Osteoblast (primary cell): ENCODE measurements around the gene AKT3. TPM values are rescaled to one million over a fixed set of nuclear protein-coding genes. Genes with fewer than 3 reads are reported as not detected.
A peak's percentile ranks its signal among the peaks of the same experiment; 100 is the strongest.

ENCODE experiments used
- DNase-seq: peaks from one replicate; pipeline ENCODE4 v3.0.0; 2011; ENCODE audit warnings: low spot score, mixed read lengths; ENCODE audit not compliant: insufficient read length; ENCODE audit errors: missing footprints
- H2AFZ ChIP-seq: 2 replicates; pipeline ENCODE4 v1.6.0; 2011; ENCODE audit warnings: mild to moderate bottlenecking, low read length
- H3K27ac ChIP-seq: 2 replicates; pipeline ENCODE4 v1.5.1; 2011; ENCODE audit warnings: mild to moderate bottlenecking, low read depth, low read length, moderate library complexity
- H3K27me3 ChIP-seq: 2 replicates; pipeline ENCODE4 v1.6.0; 2012; ENCODE audit warnings: mild to moderate bottlenecking, control low read depth, inconsistent platforms, low read length, moderate library complexity; ENCODE audit not compliant: insufficient read depth
- H3K36me3 ChIP-seq: 2 replicates; pipeline ENCODE4 v1.5.1; 2011; ENCODE audit warnings: mild to moderate bottlenecking, low read length, control low read depth, moderate library complexity; ENCODE audit not compliant: insufficient read depth
- H3K4me1 ChIP-seq: 2 replicates; pipeline ENCODE4 v1.5.1; 2011; ENCODE audit warnings: mild to moderate bottlenecking, low read length, control low read depth, moderate library complexity; ENCODE audit not compliant: insufficient read depth
- H3K4me2 ChIP-seq: 2 replicates; pipeline ENCODE4 v1.6.0; 2011; ENCODE audit warnings: mild to moderate bottlenecking, low read length; ENCODE audit not compliant: insufficient read depth
- H3K4me3 ChIP-seq: fragments of 200-600 bp; sonication (generic); 3 replicates; pipeline ENCODE4 v1.5.1; 2012; ENCODE audit warnings: mild to moderate bottlenecking, low read length, inconsistent platforms; ENCODE audit not compliant: insufficient read depth
- H3K79me2 ChIP-seq: 2 replicates; pipeline ENCODE4 v1.6.0; 2012; ENCODE audit warnings: mild to moderate bottlenecking, low read length, control low read depth, inconsistent platforms; ENCODE audit not compliant: insufficient read depth
- H3K9me3 ChIP-seq: 2 replicates; pipeline ENCODE4 v1.5.1; 2011; ENCODE audit warnings: low read depth, low read length, control low read depth
- H4K20me1 ChIP-seq: 2 replicates; pipeline ENCODE4 v1.6.0; 2012; ENCODE audit warnings: mild to moderate bottlenecking, low read length, control low read depth; ENCODE audit not compliant: insufficient read depth
- total RNA-seq: library from RNA; depleted of rRNA; stranded (reverse); fragments of >200 nt; gene quantifications from 2 replicates; pipeline ENCODE4 v1.2.3, GENCODE V29; 2012
- TF ChIP-seq, protein P1 (sequence below): IDR thresholded peaks from 2 replicates; pipeline ENCODE4 v1.5.1; 2011; ENCODE audit warnings: mild to moderate bottlenecking, low read depth, low read length, moderate library complexity; ENCODE audit errors: extremely low read depth

Gene AKT3
- total RNA-seq, 1 donor = 38.7 TPM

DNA sequence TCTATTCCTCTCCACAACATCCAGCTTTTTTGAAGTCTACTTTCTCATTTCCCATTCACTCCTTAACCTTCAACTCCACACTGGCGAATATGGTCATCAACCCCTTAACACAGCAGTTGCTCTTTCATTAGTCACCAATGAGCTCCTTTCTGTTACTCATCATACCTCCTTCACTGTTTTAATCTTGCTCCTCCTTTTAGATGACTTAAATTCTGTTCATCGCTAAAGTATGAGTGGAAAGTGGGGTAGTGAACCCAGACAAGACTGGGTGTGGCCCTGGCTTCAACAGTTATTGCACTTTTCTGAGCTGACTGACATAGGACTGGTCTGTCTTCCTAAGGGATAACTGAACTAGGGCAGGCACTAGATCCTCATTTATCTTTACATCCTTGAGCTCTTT, 51.3 kb downstream of the AKT3 start:
- Histone ChIP-seq H2AFZ (no peak overlapping the region), H3K4me2 (peak overlapping the region; percentile 60), H3K27me3 (no peaks in the 10 kb centered on the region), H3K79me2 (peaks cover 62% of the 10 kb centered on the region), H3K9me3 (no peaks in the 10 kb centered on the region), H3K4me1 (peaks cover 29% of the 10 kb centered on the region), H4K20me1 (peaks cover 1% of the 10 kb centered on the region), H3K27ac (peak overlapping the region; percentile 69), H3K36me3 (no peaks in the 10 kb centered on the region), H3K4me3 (peak overlapping the region; percentile 2)
- DNase-seq = peak; percentile 94
- TF ChIP-seq, protein P1, sequence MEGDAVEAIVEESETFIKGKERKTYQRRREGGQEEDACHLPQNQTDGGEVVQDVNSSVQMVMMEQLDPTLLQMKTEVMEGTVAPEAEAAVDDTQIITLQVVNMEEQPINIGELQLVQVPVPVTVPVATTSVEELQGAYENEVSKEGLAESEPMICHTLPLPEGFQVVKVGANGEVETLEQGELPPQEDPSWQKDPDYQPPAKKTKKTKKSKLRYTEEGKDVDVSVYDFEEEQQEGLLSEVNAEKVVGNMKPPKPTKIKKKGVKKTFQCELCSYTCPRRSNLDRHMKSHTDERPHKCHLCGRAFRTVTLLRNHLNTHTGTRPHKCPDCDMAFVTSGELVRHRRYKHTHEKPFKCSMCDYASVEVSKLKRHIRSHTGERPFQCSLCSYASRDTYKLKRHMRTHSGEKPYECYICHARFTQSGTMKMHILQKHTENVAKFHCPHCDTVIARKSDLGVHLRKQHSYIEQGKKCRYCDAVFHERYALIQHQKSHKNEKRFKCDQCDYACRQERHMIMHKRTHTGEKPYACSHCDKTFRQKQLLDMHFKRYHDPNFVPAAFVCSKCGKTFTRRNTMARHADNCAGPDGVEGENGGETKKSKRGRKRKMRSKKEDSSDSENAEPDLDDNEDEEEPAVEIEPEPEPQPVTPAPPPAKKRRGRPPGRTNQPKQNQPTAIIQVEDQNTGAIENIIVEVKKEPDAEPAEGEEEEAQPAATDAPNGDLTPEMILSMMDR = no peak

DNA sequence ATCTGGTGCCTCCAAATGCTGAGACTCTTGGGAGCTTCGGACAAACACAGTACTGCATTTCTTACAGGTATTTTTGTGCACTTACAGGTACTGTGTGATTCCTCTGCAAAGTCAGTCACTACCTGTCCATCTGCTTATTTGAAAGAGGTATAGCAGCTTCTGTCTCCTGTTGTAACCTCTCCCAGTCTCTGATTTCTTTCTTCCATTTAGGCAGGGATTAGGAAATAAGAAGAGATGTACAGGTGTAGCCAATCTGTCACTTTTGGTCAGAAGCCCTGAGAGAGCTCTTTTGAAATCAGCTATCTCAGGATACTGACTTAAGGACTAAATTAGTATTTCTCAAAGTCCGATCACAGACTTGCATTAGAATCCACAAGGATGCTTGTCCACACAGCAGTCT, 54.0 kb downstream of the AKT3 start:
- TF ChIP-seq, protein P1 = no peak
- no peak overlapping the region for H2AFZ ChIP-seq
- DNase-seq = peak; percentile 11
- H3K4me3 ChIP-seq = no peak overlapping the region
- no peak overlapping the region for H3K4me2 ChIP-seq
- H3K27ac ChIP-seq = no peak overlapping the region
- peaks cover 58% of the 10 kb centered on the region for H3K79me2 ChIP-seq
- H3K36me3 ChIP-seq = no peaks in the 10 kb centered on the region
- H3K9me3 ChIP-seq = no peaks in the 10 kb centered on the region
- no peaks in the 10 kb centered on the region for H3K27me3 ChIP-seq
- peaks cover 24% of the 10 kb centered on the region for H3K4me1 ChIP-seq
- no peaks in the 10 kb centered on the region for H4K20me1 ChIP-seq

DNA sequence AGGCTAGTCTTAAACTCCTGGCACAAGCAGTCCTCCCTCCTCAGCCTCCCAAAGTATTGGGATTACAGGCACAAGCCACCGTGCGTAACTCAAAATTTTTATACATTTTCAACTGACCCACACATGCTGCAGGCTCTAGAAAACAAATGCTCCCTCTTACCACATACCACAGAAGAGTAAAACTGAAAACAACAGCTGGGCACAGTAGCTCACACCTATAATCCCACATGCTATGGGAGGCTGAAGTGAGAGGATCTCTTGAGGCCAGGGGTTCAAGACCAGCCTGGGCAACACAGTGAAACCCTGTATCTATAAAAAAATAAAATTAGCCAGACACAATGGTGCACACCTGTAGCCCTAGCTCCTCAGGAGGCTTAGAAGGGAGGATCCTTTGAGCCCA, 56.7 kb downstream of the AKT3 start:
- Histone ChIP-seq H4K20me1 (no peaks in the 10 kb centered on the region), H3K36me3 (no peaks in the 10 kb centered on the region), H3K9me3 (no peaks in the 10 kb centered on the region), H3K27me3 (no peaks in the 10 kb centered on the region), H3K4me1 (peaks cover 6% of the 10 kb centered on the region), H3K27ac (no peak overlapping the region), H3K79me2 (peaks cover 73% of the 10 kb centered on the region), H2AFZ (no peak overlapping the region), H3K4me3 (no peak overlapping the region), H3K4me2 (no peak overlapping the region)
- TF ChIP-seq, protein P1 = no peak
- no peak for DNase-seq

DNA sequence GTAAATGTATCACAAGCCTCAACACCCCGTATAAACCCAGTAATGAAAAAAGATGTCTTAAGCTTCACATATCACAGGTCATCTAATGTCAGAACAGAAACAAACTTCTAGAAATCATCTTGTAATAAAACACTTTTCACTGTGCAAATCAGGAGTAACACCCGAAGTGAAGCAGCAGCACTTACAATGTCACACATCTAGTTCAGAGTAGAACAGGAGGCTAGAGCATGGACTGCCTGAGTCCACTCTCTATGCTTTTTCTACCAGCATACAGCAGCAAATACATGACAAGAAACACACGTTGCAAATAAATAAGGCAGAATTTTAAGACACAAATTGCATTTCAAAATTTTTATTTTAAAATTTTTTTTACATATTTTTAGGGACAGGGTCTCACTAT, 57.2 kb downstream of the AKT3 start:
- H4K20me1 ChIP-seq = no peaks in the 10 kb centered on the region
- no peaks in the 10 kb centered on the region for H3K9me3 ChIP-seq

More for the DNA sequence above, 57.2 kb downstream of the AKT3 start:
- H3K4me1 ChIP-seq = peaks cover 6% of the 10 kb centered on the region
- no peak overlapping the region for H3K4me3 ChIP-seq
- H3K27me3 ChIP-seq = no peaks in the 10 kb centered on the region
- no peak overlapping the region for H3K4me2 ChIP-seq
- TF ChIP-seq, protein P1 = no peak
- no peaks in the 10 kb centered on the region for H3K36me3 ChIP-seq
- H3K27ac ChIP-seq = no peak overlapping the region
- peaks cover 75% of the 10 kb centered on the region for H3K79me2 ChIP-seq
- no peak overlapping the region for H2AFZ ChIP-seq
- no peak for DNase-seq
